ENCODE data around the gene MLLT3. TPM values are rescaled to one million over a fixed set of nuclear protein-coding genes. Genes with fewer than 3 reads are reported as not detected.
A peak's percentile ranks its signal among the peaks of the same experiment; 100 is the strongest.

MLLT3 gene
- total RNA-seq, 1 donor = 17.4 TPM

- Histone ChIP-seq H3K36me3 (ENCODE audit: insufficient read depth, low read length) (no peaks in the 10 kb centered on the region), H2AFZ (ENCODE audit: low read length) (no peak overlapping the region), H3K79me2 (ENCODE audit: insufficient read depth, low read length) (no peaks in the 10 kb centered on the region), H3K27ac (ENCODE audit: low read depth, low read length) (no peak overlapping the region), H3K27me3 (ENCODE audit: insufficient read depth, low read length) (no peaks in the 10 kb centered on the region), H3K4me2 (ENCODE audit: insufficient read depth, low read length) (peak overlapping the region; percentile 50), H3K9me3 (ENCODE audit: low read depth, low read length) (no peaks in the 10 kb centered on the region), H3K4me1 (ENCODE audit: insufficient read depth, low read length) (peaks cover 20% of the 10 kb centered on the region), H3K4me3 (ENCODE audit: insufficient read depth, low read length) (no peak overlapping the region), H4K20me1 (ENCODE audit: insufficient read depth, low read length) (no peaks in the 10 kb centered on the region)
- TF ChIP-seq, protein P1, sequence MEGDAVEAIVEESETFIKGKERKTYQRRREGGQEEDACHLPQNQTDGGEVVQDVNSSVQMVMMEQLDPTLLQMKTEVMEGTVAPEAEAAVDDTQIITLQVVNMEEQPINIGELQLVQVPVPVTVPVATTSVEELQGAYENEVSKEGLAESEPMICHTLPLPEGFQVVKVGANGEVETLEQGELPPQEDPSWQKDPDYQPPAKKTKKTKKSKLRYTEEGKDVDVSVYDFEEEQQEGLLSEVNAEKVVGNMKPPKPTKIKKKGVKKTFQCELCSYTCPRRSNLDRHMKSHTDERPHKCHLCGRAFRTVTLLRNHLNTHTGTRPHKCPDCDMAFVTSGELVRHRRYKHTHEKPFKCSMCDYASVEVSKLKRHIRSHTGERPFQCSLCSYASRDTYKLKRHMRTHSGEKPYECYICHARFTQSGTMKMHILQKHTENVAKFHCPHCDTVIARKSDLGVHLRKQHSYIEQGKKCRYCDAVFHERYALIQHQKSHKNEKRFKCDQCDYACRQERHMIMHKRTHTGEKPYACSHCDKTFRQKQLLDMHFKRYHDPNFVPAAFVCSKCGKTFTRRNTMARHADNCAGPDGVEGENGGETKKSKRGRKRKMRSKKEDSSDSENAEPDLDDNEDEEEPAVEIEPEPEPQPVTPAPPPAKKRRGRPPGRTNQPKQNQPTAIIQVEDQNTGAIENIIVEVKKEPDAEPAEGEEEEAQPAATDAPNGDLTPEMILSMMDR (IDR thresholded peaks at IDR 0.05; ENCODE audit: extremely low read depth, low read depth, low read length) = no peak
- no peak for DNase-seq (ENCODE audit: insufficient read length, low spot score, missing footprints)
These were observed 181.1 kb downstream of the MLLT3 start for GRCh38 chr9:20441166-20441565.

DNA sequence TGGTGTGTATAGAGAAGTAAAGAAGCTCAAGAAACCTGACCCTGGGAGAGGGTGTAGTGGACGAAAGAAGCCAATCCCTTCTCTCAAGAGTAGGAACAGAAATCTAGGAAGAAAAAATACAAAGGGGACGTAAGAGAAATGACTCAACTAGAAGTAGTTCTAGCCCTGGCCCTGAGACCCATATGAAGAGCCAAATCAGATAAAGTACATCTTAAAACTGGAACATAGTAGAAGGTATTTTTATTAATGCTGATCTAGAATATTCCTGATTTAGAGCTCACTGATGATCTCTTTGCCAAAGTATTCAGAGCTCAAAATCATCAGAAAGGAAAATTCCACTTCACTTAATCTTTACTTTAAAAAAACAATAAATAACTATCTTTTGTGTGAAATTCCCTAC, 184.8 kb downstream of the MLLT3 start:
- Histone ChIP-seq H3K27me3 (ENCODE audit: insufficient read depth, low read length) (no peaks in the 10 kb centered on the region), H3K36me3 (ENCODE audit: insufficient read depth, low read length) (no peaks in the 10 kb centered on the region), H4K20me1 (ENCODE audit: insufficient read depth, low read length) (no peaks in the 10 kb centered on the region), H3K4me3 (ENCODE audit: insufficient read depth, low read length) (no peak overlapping the region), H2AFZ (ENCODE audit: low read length) (no peak overlapping the region), H3K4me2 (ENCODE audit: insufficient read depth, low read length) (no peak overlapping the region), H3K9me3 (ENCODE audit: low read depth, low read length) (no peaks in the 10 kb centered on the region), H3K4me1 (ENCODE audit: insufficient read depth, low read length) (peaks cover 20% of the 10 kb centered on the region), H3K79me2 (ENCODE audit: insufficient read depth, low read length) (no peaks in the 10 kb centered on the region), H3K27ac (ENCODE audit: low read depth, low read length) (no peak overlapping the region)
- DNase-seq (ENCODE audit: insufficient read length, low spot score, missing footprints) = no peak
- TF ChIP-seq, protein P1 (IDR thresholded peaks at IDR 0.05; ENCODE audit: extremely low read depth, low read depth, low read length) = no peak

GRCh38 chr9:20436476-20437195, 185.7 kb downstream of the MLLT3 start:
- no peaks in the 10 kb centered on the region for H3K27me3 ChIP-seq (ENCODE audit: insufficient read depth, low read length)
- H3K27ac ChIP-seq (ENCODE audit: low read depth, low read length) = no peak overlapping the region
- TF ChIP-seq, protein P1 (IDR thresholded peaks at IDR 0.05; ENCODE audit: extremely low read depth, low read depth, low read length) = no peak
- H3K79me2 ChIP-seq (ENCODE audit: insufficient read depth, low read length) = no peaks in the 10 kb centered on the region
- no peak overlapping the region for H3K4me3 ChIP-seq (ENCODE audit: insufficient read depth, low read length)
- no peak for DNase-seq (ENCODE audit: insufficient read length, low spot score, missing footprints)
- H4K20me1 ChIP-seq (ENCODE audit: insufficient read depth, low read length) = no peaks in the 10 kb centered on the region
- H2AFZ ChIP-seq (ENCODE audit: low read length) = no peak overlapping the region
- H3K4me1 ChIP-seq (ENCODE audit: insufficient read depth, low read length) = peaks cover 14% of the 10 kb centered on the region
- no peaks in the 10 kb centered on the region for H3K36me3 ChIP-seq (ENCODE audit: insufficient read depth, low read length)
- H3K4me2 ChIP-seq (ENCODE audit: insufficient read depth, low read length) = no peak overlapping the region
- no peaks in the 10 kb centered on the region for H3K9me3 ChIP-seq (ENCODE audit: low read depth, low read length)

- Histone ChIP-seq H3K79me2 (ENCODE audit: insufficient read depth, low read length) (no peaks in the 10 kb centered on the region), H3K4me2 (ENCODE audit: insufficient read depth, low read length) (no peak overlapping the region), H3K27me3 (ENCODE audit: insufficient read depth, low read length) (no peaks in the 10 kb centered on the region), H3K27ac (ENCODE audit: low read depth, low read length) (no peak overlapping the region), H4K20me1 (ENCODE audit: insufficient read depth, low read length) (no peaks in the 10 kb centered on the region), H3K4me1 (ENCODE audit: insufficient read depth, low read length) (no peaks in the 10 kb centered on the region), H2AFZ (ENCODE audit: low read length) (no peak overlapping the region), H3K36me3 (ENCODE audit: insufficient read depth, low read length) (no peaks in the 10 kb centered on the region), H3K9me3 (ENCODE audit: low read depth, low read length) (no peaks in the 10 kb centered on the region), H3K4me3 (ENCODE audit: insufficient read depth, low read length) (no peak overlapping the region)
- TF ChIP-seq, protein P1 (IDR thresholded peaks at IDR 0.05; ENCODE audit: extremely low read depth, low read depth, low read length) = no peak
- no peak for DNase-seq (ENCODE audit: insufficient read length, low spot score, missing footprints)
These were observed 193.3 kb downstream of the MLLT3 start for GRCh38 chr9:20428976-20429375.

All from osteoblast (primary cell).